Islet precursor cell (in vitro differentiated cells): ENCODE measurements around the gene AFF3.

Experiments
- DNase-seq: peaks from one replicate; pipeline ENCODE4 v3.0.0-alpha.2; 2018

AFF3 gene

DNA sequence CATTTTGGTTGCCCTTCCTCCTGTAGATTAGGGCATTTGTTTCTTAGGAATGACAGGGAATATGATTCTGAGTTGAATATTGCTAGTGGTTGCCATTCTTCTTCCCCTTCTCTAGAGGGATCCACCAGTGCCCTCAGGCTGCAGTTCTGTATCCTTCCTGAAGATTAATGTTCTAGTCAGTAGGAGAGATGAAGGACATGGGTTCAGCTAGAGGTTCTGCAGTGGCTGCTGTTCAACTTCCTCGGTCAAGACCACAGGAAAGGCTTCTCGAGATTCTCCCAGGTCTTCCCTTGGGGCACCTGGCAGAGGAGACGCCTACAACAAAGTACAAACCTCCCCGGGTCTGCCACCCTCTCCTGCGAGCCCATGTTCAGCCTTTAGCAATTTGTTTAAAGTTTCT lies 325.5 kb downstream of the AFF3 start:
- DNase-seq = no peak

DNA sequence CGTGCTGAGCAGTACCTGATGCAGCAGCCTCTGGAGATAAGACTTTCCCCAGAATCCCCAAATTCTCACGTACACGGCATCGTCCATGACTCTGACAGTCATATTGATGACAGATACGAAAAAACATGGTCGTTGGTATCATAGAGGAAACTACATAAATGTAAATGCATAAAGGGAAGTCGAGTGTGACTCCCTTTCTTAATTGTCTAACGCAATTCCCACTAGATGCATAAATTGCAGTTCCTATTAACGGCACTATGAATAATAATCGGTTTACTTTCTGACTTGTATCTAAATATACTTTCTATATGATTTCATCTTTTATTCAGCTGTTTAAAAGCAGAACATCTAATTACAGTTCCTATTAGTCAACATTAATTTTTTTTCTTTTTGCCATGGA lies 330.0 kb downstream of the AFF3 start:
- no peak for DNase-seq

DNA sequence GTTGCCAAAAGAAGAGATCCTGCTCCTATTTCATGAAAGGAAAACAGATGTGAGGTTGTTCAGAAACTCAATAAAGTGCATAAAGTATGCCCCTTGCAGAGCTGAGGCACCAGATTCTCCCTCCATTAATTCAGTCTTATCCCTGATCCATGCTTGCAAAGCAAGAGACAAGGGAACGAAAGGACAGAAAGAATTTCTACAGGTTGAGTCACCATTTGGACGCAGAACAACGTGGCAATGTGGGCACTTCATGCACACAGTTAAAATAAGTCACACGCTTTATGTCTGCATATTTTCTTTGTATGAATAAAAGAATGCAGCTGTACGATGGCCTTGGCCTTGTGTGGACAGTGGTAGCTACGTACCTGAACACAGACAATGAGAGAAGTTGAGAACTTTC lies 330.8 kb downstream of the AFF3 start:
- no peak for DNase-seq

DNA sequence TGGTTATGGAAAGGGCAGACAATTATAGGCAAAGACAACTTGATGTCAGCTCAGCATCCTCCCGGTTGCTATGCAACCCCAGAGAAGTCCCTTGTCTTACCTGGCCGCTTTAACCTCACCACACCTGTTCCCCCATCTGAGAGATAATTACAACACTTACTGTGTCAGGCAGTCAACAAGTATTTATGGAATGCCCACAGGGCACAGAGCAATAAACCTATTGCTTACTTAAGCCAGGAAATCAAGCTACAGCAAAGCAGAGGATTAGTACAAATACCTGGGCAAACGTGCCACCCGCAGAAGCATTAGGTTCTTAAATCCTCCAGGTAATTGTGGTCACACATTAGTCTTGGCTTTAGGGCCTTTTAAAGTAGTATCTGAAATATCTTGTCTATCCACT lies 332.2 kb downstream of the AFF3 start:
- no peak for DNase-seq

DNA sequence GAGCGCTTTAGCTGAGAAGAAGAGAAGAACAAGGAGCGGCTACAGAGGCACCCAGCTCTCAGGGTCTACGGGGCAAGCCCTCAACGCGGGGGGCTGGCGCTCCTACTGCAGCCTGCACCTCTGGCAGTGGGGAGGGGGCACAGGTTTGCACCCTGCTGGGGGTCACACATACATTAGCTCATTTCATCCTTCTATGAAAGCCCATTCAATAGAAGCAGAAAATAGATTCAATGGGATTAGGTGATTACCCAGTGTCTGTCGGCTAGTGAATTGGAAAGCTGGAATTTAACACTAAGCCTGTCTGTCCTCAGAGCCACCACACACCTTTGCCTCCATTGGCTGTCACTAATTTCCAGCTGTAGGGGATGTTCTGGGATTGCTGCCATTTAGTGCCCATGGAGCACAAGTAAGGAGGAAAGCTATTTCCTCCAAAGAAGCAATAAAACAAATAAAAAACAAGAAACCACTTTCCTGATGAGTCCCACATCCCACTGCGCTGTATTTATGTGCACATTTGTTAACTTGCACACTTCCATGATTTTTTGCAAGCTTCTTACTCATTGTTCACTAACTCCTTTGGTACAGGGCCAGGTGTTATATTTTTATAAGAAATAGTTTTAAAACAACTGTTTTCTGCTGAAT lies 333.0 kb downstream of the AFF3 start:
- DNase-seq = no peak

DNA sequence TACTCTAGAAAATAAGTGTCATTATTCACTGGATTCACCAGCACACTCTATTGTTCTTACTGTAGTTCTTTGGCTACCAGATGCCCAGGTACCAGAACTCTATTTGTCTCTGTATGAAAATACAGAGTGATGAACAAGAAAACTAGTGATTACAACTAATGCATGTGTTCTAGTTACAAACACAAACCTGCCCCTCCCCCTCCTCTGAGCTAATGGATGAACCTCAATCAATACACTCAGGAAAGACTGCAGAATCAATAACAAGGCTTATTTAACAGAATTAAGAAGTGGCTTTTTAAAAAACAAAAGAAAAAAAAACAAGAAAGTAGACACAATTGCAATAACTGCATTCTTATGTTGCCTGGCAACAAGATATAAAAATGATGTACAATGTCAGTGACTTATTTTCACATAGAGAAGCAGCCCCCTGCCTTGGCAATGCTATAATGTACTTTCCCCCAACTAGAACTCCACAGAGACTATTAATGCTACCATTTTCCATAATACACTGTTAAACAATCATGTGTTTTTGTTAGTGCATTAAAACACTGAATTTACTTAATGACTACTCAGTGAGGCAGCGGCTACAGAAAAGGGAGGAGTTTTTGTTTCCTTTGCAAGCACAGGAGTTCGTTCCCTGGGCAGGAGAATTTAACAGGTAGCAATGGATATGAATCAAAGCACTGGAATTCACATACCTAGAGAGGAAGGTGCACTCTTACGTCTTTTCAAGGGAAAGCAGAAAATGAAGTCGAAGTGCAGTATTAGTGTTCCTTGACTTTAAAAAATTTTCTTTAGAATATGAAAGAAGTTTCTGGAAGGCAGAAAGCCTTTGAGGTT lies 333.8 kb downstream of the AFF3 start:
- no peak for DNase-seq

DNA sequence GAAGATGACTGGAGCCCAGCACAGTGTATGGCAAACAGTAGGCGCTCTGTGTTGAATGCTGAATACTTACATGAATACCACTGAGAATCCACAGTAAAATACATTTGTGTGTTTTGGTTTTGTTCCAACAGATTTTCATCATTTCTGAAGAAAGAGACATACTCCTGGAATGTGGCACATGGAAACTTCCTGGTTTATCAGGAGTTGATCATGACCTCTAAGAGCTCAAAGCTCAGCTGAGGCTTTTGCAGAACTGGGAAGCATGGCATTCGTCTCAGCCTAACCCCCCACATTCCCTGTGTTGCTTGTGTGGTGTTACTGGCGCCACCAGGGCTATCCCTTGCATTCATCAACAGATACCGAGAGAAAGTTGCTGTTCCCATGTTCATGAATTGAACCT lies 335.6 kb downstream of the AFF3 start:
- DNase-seq = no peak

DNA sequence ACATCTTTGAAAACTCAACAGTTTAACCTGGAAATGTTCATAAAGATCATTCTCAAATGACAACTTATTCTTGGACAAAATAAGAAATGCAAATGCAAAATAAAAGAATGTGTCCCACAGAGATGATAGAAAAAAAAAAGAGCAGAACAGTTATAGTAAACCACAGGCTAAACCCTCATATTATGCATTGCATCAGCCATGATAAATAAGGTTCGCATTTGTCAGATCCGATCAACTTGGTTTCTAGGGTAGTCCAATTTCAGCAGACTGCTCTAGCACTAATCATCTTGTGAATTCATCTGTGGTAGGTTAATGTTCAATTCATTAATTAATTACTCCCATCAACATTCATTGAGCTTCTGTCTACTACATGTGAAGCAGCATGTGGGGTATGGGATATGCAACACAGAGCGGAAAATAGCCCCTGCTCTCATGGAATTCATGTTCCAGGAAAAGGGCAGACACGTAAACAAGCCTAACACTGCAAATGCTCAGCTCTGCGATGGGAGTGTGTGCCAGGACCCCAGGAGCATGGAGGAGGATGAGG lies 336.4 kb downstream of the AFF3 start:
- no peak for DNase-seq

DNA sequence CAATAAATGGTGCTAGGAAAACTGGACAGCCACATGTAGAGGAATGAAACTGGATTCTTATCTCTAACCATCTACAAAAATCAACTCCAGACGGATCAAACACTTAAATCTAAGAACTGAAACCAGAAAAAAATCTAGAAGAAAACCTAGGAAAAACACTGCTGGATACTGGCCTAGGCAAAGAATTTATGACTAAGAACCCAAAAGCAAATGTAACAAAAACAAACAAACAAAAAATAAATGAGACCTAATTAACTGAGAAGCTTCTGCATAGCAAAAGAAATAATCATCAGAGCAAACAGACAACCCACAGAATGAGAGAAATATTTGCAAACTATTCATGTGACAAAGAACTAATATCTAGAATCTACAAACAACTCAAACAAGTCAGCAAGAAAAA lies 338.5 kb downstream of the AFF3 start:
- no peak for DNase-seq

DNA sequence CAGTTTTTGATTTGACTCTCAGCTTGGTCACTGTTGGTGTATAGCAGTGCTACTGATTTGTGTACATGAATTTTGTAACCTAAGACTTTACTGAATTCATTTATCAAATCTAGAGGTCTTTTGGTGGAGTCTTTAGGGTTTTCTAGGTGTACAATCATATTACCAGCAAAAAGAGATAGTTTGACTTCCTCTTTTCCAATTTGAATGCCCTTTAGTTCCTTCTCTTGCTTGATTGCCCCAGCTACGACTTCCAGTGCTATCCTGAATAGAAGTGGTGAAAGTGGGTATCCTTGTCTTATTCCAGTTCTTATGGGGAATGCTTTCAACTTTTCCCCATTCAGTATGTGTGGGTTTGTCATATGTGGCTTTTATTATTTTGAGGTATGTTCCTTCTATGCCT lies 339.7 kb downstream of the AFF3 start:
- no peak for DNase-seq

DNA sequence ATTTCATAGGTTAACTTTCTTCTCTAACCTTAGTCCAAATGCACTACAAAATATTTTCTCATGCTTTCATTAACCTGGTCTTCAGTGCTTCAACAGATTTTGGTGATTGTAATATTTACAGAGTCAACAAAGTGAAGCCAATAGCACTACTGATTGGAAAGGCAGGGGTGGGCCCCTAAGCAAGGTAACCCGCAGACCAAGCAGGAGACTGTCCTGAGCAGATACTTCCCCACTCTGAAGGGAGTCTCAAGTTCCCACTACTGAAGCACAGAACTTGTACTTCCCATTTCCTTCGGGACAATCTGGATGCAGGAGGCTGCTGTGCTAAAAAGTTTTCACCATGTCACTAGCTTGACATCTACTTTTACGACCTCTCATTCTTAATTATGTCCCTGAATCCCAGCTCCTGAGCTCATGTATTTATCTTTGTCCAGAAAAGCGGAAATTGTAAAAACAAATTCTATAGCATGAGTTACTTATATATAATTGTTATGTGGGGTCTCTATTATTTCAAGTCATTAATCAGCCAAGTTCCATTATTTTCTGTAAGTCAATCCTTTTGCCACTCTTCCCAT lies 341.0 kb downstream of the AFF3 start:
- DNase-seq = no peak

DNA sequence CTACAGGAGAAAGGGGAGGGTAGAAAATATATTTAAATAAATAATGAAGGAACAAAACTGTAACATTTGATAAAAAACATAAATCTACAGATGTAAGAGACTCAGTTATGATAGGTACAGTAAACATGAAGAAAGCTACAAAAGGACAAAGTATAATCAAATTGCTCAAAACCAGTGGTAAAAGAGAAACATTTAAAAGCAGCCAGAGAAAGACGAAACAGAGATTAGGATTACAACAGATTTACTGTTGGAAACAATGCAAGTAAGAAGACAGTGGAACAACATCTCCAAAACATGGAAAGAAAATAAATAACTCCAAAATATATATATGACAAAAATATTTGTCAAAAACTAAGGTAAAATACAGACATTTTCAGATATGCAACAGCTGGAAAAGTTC lies 344.9 kb downstream of the AFF3 start:
- no peak for DNase-seq

DNA sequence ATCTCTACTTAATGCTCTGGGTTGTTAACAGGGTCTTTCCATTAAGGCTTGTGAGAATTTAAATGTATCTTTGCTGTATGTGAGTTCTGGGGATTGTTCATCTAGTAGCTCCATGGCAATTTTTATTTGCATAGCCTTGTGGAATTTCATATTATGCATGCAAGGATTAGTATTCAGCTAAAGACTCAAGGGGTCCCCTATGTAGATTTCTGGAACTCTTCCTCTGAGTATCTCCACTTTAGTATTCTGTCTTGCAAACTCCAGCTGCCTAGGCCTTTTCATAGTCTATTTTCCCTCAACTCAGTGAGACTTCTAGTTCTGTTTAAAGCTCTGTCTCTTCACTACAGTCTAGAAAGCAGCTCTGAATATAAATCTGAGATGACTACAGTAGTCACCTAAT lies 348.0 kb downstream of the AFF3 start:
- DNase-seq = no peak

DNA sequence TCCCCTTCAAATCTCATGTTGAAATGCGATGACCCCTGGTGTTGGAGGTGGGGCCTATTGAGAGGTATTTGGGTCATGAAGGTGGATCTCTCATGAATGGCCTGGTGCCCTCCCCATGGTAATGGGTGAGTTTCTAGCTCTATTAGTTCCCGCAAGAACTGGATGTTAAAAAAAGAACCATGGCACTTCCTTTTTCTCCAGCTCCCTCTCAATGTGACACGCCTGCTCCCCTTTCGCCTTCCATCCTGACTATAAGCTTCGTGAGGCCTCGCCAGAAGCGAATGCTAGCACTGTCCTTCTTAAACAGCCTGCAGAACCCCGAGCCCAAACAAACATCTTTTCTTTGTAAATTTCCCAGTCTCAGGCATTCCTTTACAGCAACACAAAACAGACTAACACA lies 349.4 kb downstream of the AFF3 start:
- no peak for DNase-seq

DNA sequence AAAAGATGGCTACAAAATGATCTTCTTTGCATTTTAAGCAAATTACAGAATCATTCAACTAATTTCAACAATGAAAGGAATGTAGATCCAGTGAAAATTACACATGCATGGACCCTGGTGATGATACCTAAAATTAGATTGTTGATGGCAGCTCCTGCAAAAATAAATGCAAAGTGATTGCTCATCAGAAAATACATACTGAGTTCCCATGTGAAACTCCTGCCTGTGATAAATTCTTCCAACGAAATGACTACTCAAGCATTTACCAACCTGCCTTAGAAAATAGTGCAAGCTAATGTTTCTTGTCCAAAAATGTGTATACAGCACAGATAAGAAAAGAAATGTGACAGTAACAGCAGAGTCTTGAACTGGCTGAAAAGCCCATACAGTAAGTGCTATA lies 352.5 kb downstream of the AFF3 start:
- no peak for DNase-seq

DNA sequence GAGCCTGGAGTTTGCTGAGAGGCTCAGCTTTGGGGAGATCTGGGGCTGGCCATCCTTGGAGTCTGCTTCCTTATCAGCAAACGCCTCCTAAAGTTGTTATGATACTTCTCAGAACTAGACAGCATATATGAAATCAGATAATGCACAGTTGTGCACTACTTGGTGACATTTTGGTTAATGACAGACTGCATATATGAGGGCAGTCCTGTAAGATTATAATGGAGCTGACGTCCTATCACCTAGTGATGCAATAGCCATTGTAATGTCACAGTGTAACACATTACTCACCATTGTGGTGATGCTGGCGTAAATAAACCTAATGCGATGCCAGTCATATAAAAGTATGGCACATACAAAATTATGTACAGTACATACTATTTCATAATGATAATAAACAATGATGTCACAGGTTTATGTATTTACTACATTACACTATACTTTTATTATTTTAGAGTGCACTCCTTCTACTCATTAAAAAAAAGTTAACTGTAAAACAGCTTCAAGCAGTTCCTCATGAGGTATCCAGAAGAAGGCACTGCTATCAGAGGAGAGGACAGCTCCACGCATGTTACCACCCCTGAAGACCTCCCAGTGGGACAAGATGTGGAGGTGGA lies 354.5 kb downstream of the AFF3 start:
- DNase-seq = no peak

DNA sequence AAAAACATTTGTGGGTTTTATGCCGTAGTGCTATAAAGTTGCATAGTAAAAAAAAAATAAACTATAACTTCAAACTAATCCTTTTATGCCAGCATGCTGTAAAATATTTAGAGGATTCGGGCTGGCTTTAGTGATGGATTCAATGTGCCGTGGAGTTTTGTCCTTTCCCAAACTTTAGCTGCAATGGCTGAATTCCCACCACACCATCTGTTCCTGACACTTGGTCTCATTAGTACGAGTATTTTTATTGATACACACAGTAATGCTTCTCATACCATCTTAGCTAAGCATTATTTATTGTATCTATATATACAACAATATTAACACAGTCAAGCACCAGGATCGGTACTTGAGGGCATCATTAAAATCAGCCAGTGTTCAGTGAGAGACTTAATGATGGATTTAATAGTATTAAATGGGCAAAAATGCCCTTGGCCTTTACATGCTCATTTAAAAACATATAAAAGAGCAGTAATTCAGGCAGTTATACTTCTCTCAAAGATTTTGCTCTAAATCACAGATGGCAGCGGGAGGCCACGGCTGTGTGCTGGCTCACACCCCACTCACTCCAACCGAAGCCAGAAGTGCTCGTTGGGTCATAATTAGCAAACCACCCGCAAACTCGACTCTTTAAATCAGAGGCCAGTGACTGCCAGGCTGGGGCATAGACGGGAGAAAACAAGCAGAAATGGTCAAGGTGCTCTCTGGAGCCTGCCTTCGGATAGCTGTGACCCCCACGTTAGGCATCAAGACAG lies 355.6 kb downstream of the AFF3 start:
- DNase-seq = no peak

DNA sequence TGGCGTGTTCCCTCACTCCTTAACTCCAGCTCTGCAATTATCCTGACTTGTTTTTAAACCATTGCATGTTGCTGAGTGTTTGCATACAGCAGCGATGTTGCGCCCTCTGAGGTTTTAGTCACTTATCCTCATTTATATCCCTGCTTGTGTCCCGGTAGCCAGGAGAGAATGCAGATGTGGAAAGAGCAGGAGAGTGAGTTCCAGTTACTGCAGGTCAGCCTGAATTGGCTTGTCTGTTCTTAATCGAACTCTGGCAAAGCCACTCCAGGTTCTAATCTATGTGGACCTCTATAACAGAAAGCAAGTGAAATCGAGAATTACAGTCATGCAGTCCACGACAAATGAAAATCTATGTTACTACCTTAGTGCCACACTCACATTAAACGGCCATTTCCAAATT lies 357.4 kb downstream of the AFF3 start:
- no peak for DNase-seq

DNA sequence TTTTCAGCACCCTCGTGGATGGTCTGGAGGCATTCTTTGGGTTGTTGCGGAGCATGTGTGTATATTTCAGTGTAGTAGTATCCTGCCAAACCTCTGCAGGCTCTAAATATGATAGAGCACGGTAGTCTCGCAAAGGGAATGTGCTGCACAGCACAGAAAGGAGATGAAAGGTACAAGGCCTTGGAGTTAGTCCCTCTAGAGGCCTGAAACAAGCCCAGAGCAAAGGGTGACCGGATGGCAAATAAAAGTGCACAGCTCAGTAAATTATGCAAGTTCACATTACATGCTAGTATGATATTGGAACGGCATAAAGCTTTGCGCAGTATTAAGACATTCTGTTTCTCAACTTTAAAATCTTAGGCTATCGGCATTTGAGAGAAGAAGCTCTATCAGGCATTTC lies 358.1 kb downstream of the AFF3 start:
- DNase-seq = no peak

DNA sequence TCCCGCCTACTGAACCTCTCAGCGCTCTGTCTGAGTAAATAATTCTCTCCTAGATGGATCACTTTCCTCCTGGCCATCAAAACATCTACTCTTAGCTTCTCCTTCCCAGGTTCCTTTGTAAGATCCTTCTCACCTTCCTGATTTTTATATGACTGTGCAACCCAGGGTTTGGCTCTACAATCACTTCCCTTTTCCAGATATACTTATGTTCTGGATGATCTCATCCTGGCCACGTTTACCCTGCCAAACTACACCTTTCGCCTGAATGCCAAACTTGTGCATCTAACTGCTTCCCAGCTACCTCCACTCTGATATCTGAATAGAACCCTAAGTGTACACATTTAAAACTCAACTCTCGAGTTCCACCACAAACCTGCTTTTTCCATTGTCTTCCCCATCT lies 362.1 kb downstream of the AFF3 start:
- DNase-seq = no peak

DNA sequence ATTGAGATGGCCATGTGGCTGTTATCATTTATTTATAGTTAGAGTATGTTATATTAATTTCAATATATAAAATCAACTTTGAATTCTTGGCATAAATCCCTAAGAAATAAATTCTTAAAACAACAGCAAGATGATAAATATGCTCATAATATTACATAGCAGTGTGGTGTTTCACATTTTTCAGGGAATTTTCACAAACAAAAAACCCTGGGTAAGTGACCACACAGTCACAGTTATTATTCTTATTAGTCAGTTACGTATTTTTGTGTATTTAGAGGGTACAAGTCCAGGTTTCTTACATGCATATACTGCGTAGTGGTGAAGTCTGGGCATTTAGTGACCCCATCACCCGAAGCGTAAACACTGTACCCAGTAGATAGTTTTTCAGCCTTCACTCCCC lies 363.1 kb downstream of the AFF3 start:
- DNase-seq = no peak

DNA sequence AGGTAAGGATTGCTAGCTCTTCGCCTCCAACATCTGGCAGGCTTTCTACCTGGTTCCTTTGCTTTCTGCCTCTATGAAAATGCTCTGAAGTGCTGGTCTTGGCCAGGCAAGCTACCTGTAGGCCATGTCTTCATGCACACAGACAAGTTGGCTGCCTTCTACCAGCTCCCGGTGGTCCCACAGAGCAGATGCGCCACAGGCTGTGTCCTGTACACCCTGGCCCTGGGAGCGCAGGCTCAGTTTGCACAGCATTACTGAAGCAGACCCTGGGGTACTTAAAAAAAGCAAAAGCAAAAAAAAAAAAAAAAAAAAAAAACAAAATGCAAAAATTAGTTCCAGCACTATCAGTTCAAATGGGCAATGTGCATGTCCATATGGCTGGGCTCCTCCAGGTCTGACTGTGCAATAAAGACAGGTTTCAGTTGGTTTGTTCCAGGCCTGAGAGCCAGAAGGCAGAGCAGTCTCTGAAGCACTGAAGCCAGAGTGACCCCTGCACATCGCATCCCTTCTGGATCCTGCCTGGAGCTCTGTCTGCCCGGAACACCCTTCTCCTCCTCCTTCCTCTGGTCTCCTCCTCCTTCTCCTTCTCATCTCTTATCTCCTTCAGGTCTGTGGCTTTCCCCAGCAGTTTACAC lies 364.6 kb downstream of the AFF3 start:
- DNase-seq = no peak
